Sigmoid colon (tissue), 4 donors: ENCODE data around the gene FGGY.

Experiments
- CTCF ChIP-seq, 4 experiments: fragments of 450-650 bp in 3 of 4; fragments of 200-600 bp in 1 of 4; IDR thresholded peaks; one replicate each; pipeline ENCODE4 v1.5.1; 2016 to 2019; ENCODE audit warnings: antibody characterized with exemption in 4 of 4, mild to moderate bottlenecking in 3 of 4, moderate library complexity in 2 of 4
- POLR2AphosphoS5 ChIP-seq, 4 donors: sonication (generic); formaldehyde crosslinking; IDR thresholded peaks; one replicate each; pipeline ENCODE4 v1.6.1; 2017; ENCODE audit warnings: antibody characterized with exemption in 4 of 4

DNA sequence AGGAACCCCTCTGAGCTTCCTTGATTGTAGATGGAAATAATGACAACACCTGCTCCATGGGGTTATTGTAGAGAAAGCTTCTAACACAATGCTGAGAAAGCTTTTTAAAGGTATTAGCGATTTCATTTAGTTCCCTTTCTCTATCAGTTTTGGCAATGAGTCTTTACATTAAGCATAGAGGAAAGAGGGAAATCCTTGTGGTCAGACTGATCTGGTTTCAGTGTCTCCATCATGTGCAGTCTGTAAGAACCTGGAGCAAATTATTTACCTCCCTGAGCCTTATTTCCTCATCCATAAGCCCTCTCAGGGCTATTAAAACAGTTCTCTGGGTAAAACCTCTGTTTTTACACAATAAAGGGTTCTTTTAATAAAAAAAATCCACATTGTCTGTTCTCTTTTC lies 87.5 kb downstream of the FGGY start:
- TF ChIP-seq CTCF (IDR thresholded peaks at IDR 0.05), result no peak
- TF ChIP-seq POLR2AphosphoS5 (IDR thresholded peaks at IDR 0.05), result no peak
